ENCODE data around the gene CD37. TPM values are rescaled to one million over a fixed set of nuclear protein-coding genes. Genes with fewer than 3 reads are reported as not detected.
"Not testable (repeated sequence)": the region's sequence is repeated elsewhere in the genome, so short reads cannot be mapped to it uniquely, and the experiment has no call there.

The CD37 gene
- total RNA-seq, 1 donor, result 0.36 TPM

DNA sequence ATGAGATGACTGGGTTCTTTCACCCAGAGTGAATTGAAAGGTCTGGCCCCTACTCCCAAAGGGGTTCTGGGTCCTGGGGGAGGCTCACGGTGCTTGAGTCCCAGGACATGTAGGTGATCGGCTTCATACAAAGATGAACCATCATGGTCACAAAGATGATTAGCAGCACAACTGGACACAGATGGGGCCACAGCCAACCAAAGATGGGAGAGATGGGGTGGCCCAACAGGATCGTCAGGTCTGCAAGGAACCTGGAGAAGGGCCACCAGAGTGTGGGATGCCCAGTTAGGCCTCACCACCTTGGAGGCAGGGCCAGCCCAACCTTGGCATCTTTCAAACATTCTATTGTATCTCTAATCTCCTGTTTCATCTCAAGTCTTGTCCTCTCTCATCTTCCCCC is 44.7 kb upstream of the CD37 start:
- Histone ChIP-seq H4K20me1 (ENCODE audit: insufficient read depth, low read length) (no peaks in the 10 kb centered on the region), H3K36me3 (ENCODE audit: insufficient read depth, low read length) (no peaks in the 10 kb centered on the region), H3K4me2 (ENCODE audit: insufficient read depth, low read length) (no peak overlapping the region), H3K27ac (ENCODE audit: low read depth, low read length) (no peak overlapping the region), H3K9me3 (ENCODE audit: low read depth, low read length) (no peaks in the 10 kb centered on the region), H3K4me3 (ENCODE audit: insufficient read depth, low read length) (no peak overlapping the region), H3K79me2 (ENCODE audit: insufficient read depth, low read length) (no peaks in the 10 kb centered on the region), H2AFZ (ENCODE audit: low read length) (no peak overlapping the region), H3K4me1 (ENCODE audit: insufficient read depth, low read length) (no peaks in the 10 kb centered on the region), H3K27me3 (ENCODE audit: insufficient read depth, low read length) (peaks cover 10% of the 10 kb centered on the region)
- DNase-seq (ENCODE audit: insufficient read length, low spot score, missing footprints), result no peak
- TF ChIP-seq, protein P1, sequence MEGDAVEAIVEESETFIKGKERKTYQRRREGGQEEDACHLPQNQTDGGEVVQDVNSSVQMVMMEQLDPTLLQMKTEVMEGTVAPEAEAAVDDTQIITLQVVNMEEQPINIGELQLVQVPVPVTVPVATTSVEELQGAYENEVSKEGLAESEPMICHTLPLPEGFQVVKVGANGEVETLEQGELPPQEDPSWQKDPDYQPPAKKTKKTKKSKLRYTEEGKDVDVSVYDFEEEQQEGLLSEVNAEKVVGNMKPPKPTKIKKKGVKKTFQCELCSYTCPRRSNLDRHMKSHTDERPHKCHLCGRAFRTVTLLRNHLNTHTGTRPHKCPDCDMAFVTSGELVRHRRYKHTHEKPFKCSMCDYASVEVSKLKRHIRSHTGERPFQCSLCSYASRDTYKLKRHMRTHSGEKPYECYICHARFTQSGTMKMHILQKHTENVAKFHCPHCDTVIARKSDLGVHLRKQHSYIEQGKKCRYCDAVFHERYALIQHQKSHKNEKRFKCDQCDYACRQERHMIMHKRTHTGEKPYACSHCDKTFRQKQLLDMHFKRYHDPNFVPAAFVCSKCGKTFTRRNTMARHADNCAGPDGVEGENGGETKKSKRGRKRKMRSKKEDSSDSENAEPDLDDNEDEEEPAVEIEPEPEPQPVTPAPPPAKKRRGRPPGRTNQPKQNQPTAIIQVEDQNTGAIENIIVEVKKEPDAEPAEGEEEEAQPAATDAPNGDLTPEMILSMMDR (IDR thresholded peaks at IDR 0.05; ENCODE audit: extremely low read depth, low read depth, low read length), result no peak

DNA sequence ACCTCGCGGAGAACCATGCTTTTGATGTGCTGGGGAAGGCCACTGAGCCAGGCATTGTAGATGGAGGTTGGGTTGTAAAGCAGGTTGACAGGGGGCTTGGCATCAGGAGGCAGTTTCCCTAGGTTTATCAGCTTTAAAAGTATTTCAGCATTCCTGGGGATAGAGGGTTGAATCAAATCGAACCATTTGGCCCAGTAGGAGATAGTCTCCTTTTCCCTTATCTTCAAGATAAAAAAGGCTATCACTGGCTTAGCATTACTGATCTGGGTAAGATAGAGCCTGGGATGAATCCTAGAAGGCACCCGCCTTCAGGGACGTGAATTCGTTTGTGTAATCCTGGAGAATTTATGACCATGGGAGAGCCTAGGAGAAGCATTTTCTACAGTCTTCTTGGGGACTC is 40.8 kb upstream of the CD37 start:
- no peaks in the 10 kb centered on the region for H4K20me1 ChIP-seq (ENCODE audit: insufficient read depth, low read length)
- no peaks in the 10 kb centered on the region for H3K9me3 ChIP-seq (ENCODE audit: low read depth, low read length)
- H3K4me1 ChIP-seq (ENCODE audit: insufficient read depth, low read length), result no peaks in the 10 kb centered on the region
- H2AFZ ChIP-seq (ENCODE audit: low read length), result no peak overlapping the region
- TF ChIP-seq, protein P1 (IDR thresholded peaks at IDR 0.05; ENCODE audit: extremely low read depth, low read depth, low read length), result no peak
- peaks cover 6% of the 10 kb centered on the region for H3K27me3 ChIP-seq (ENCODE audit: insufficient read depth, low read length)
- H3K36me3 ChIP-seq (ENCODE audit: insufficient read depth, low read length), result no peaks in the 10 kb centered on the region
- no peak overlapping the region for H3K4me2 ChIP-seq (ENCODE audit: insufficient read depth, low read length)
- H3K4me3 ChIP-seq (ENCODE audit: insufficient read depth, low read length), result no peak overlapping the region
- H3K27ac ChIP-seq (ENCODE audit: low read depth, low read length), result no peak overlapping the region
- H3K79me2 ChIP-seq (ENCODE audit: insufficient read depth, low read length), result no peaks in the 10 kb centered on the region
- DNase-seq (ENCODE audit: insufficient read length, low spot score, missing footprints), result no peak

DNA sequence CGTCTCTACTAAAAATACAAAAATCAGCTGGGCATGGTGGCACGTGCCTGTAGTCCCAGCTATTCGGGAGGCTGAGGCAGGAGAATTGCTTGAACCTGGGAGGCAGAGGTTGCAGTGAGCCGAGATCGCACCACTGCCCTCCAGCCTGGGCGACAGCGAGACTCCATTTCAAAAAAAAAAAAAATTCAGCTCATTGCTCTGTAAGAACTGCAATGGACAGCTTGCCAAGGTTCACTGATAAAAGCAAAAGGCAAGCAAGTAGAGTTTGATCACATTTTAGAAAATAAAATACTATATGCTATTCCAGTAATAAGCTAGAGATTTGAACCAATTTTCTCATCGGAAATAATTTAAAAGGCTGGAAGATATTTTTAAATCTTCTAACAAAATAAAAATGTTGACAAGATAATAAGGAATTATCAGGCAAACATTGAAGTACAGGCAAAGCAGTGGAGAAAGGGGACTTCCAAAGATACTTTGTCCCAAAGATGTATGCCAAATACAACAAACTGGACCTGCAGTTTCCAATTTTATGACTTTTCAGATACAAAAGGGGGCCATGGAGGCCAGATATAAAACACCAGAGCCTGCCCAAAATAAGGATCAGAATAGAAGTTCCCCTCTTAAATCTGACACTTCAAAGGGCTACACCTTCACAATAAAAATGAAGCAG is 39.9 kb upstream of the CD37 start:
- no peaks in the 10 kb centered on the region for H4K20me1 ChIP-seq (ENCODE audit: insufficient read depth, low read length)
- no peak overlapping the region for H3K27ac ChIP-seq (ENCODE audit: low read depth, low read length)
- H3K4me3 ChIP-seq (ENCODE audit: insufficient read depth, low read length), result no peak overlapping the region
- TF ChIP-seq, protein P1 (IDR thresholded peaks at IDR 0.05; ENCODE audit: extremely low read depth, low read depth, low read length), result no peak
- H3K4me2 ChIP-seq (ENCODE audit: insufficient read depth, low read length), result no peak overlapping the region
- no peaks in the 10 kb centered on the region for H3K9me3 ChIP-seq (ENCODE audit: low read depth, low read length)
- H3K79me2 ChIP-seq (ENCODE audit: insufficient read depth, low read length), result no peaks in the 10 kb centered on the region
- no peaks in the 10 kb centered on the region for H3K36me3 ChIP-seq (ENCODE audit: insufficient read depth, low read length)
- DNase-seq (ENCODE audit: insufficient read length, low spot score, missing footprints), result no peak
- peaks cover 6% of the 10 kb centered on the region for H3K27me3 ChIP-seq (ENCODE audit: insufficient read depth, low read length)
- no peak overlapping the region for H2AFZ ChIP-seq (ENCODE audit: low read length)
- H3K4me1 ChIP-seq (ENCODE audit: insufficient read depth, low read length), result no peaks in the 10 kb centered on the region

DNA sequence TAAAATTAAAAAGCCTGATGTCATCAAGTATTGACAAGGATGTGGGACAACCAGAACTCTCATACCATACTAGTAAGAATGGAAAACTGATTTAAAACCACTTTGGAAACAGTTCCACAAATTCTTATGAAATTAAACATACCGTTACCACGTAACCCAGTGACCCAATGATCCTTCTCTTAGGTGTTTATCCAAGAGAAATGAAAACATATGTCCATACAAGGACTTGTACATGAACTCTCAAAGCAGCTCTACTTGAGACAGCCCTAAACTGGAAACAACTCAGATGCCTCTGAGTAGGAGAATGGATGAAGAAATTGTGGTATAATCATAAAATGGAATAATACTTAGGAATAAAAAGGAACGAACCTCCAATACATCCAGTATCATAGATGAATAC is 37.8 kb upstream of the CD37 start:
- H2AFZ ChIP-seq (ENCODE audit: low read length), result no peak overlapping the region
- no peaks in the 10 kb centered on the region for H3K36me3 ChIP-seq (ENCODE audit: insufficient read depth, low read length)
- peaks cover 2% of the 10 kb centered on the region for H3K27me3 ChIP-seq (ENCODE audit: insufficient read depth, low read length)
- DNase-seq (ENCODE audit: insufficient read length, low spot score, missing footprints), result no peak
- no peaks in the 10 kb centered on the region for H3K79me2 ChIP-seq (ENCODE audit: insufficient read depth, low read length)
- peaks cover 3% of the 10 kb centered on the region for H4K20me1 ChIP-seq (ENCODE audit: insufficient read depth, low read length)
- no peaks in the 10 kb centered on the region for H3K9me3 ChIP-seq (ENCODE audit: low read depth, low read length)
- TF ChIP-seq, protein P1 (IDR thresholded peaks at IDR 0.05; ENCODE audit: extremely low read depth, low read depth, low read length), result no peak
- H3K4me3 ChIP-seq (ENCODE audit: insufficient read depth, low read length), result no peak overlapping the region
- H3K4me2 ChIP-seq (ENCODE audit: insufficient read depth, low read length), result no peak overlapping the region
- no peaks in the 10 kb centered on the region for H3K4me1 ChIP-seq (ENCODE audit: insufficient read depth, low read length)
- no peak overlapping the region for H3K27ac ChIP-seq (ENCODE audit: low read depth, low read length)

GRCh38 chr19:49298653-49299052 is 36.6 kb upstream of the CD37 start:
- not testable (repeated sequence) for H4K20me1 ChIP-seq (ENCODE audit: insufficient read depth, low read length); H3K4me1 ChIP-seq (ENCODE audit: insufficient read depth, low read length); H2AFZ ChIP-seq (ENCODE audit: low read length); H3K27me3 ChIP-seq (ENCODE audit: insufficient read depth, low read length); H3K79me2 ChIP-seq (ENCODE audit: insufficient read depth, low read length); H3K9me3 ChIP-seq (ENCODE audit: low read depth, low read length); H3K4me2 ChIP-seq (ENCODE audit: insufficient read depth, low read length); H3K36me3 ChIP-seq (ENCODE audit: insufficient read depth, low read length); H3K27ac ChIP-seq (ENCODE audit: low read depth, low read length); DNase-seq (ENCODE audit: insufficient read length, low spot score, missing footprints); H3K4me3 ChIP-seq (ENCODE audit: insufficient read depth, low read length)

All from osteoblast (primary cell).